ENCODE measurements around the gene RAB11FIP5.

Gene RAB11FIP5

GRCh38 chr2:73105511-73105971 lies 7.2 kb downstream of the RAB11FIP5 start:
- Histone ChIP-seq H3K27me3 (ENCODE audit: insufficient read depth, low read length) (no peaks in the 10 kb centered on the region), H3K36me3 (ENCODE audit: insufficient read depth, low read length) (no peaks in the 10 kb centered on the region), H3K4me3 (ENCODE audit: low read depth, low read length, poor library complexity, severe bottlenecking) (no peak overlapping the region), H2AFZ (ENCODE audit: low read length) (no peak overlapping the region), H3K4me2 (ENCODE audit: low read length) (no peak overlapping the region), H3K79me2 (ENCODE audit: insufficient read depth, low read length) (no peaks in the 10 kb centered on the region), H3K9me2 (ENCODE audit: low read depth, low read length) (no peaks in the 10 kb centered on the region), H4K20me1 (ENCODE audit: insufficient read depth, low read length) (no peaks in the 10 kb centered on the region), H3K27ac (ENCODE audit: low read depth, low read length, poor library complexity, severe bottlenecking) (no peak overlapping the region), H3F3A (ENCODE audit: insufficient read depth, low read length) (no peaks in the 10 kb centered on the region), H3K9me3 (ENCODE audit: low read length) (no peaks in the 10 kb centered on the region), H3K4me1 (ENCODE audit: insufficient read depth, low read length, severe bottlenecking) (no peaks in the 10 kb centered on the region), H3K9ac (ENCODE audit: low read length) (no peak overlapping the region)
- TF ChIP-seq CTCF (IDR thresholded peaks at IDR 0.05; ENCODE audit: low read length) (no peak), EZH2 (IDR thresholded peaks at IDR 0.05; ENCODE audit: borderline replicate concordance, low read length) (no peak)

- H3K4me2 ChIP-seq (ENCODE audit: low read length): no peak overlapping the region
- H3K79me2 ChIP-seq (ENCODE audit: insufficient read depth, low read length): no peaks in the 10 kb centered on the region
- no peak overlapping the region for H2AFZ ChIP-seq (ENCODE audit: low read length)
- no peaks in the 10 kb centered on the region for H3K9me3 ChIP-seq (ENCODE audit: low read length)
- no peaks in the 10 kb centered on the region for H3K9me2 ChIP-seq (ENCODE audit: low read depth, low read length)
- H3K9ac ChIP-seq (ENCODE audit: low read length): no peak overlapping the region
- no peak overlapping the region for H3K27ac ChIP-seq (ENCODE audit: low read depth, low read length, poor library complexity, severe bottlenecking)
- H3K4me3 ChIP-seq (ENCODE audit: low read depth, low read length, poor library complexity, severe bottlenecking): no peak overlapping the region
- no peaks in the 10 kb centered on the region for H4K20me1 ChIP-seq (ENCODE audit: insufficient read depth, low read length)
- H3K36me3 ChIP-seq (ENCODE audit: insufficient read depth, low read length): no peaks in the 10 kb centered on the region
- no peaks in the 10 kb centered on the region for H3K4me1 ChIP-seq (ENCODE audit: insufficient read depth, low read length, severe bottlenecking)
- no peaks in the 10 kb centered on the region for H3F3A ChIP-seq (ENCODE audit: insufficient read depth, low read length)
- H3K27me3 ChIP-seq (ENCODE audit: insufficient read depth, low read length): no peaks in the 10 kb centered on the region
- TF ChIP-seq EZH2 (IDR thresholded peaks at IDR 0.05; ENCODE audit: borderline replicate concordance, low read length) (no peak), CTCF (IDR thresholded peaks at IDR 0.05; ENCODE audit: low read length) (no peak)
Measured at GRCh38 chr2:73104933-73105332, 7.8 kb downstream of the RAB11FIP5 start.

DNA sequence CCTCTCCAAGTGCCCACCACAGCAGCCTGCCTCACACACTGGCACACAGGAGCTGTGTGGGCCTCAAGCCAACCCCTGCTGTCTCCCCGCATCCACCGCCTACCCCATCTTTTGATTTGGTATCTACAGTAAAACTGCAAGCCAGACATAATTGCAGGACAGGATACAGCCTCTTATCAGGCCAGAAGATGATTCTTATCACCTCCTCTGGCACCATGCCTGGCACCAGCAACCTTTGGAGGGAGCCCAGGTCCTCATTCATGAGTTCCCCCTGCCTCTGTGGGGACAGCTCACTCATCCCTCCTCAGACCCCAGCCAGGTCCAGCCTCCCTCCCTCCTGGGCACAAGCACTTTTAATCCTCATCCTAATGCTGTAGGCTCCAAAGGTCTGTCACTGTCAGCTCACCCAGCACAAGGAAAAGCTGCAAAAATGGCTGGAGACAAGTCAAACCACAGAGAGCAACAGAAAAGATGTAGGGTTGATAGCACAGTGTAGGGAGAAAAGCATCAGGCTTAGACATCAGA lies 9.7 kb downstream of the RAB11FIP5 start:
- H3K9me2 ChIP-seq (ENCODE audit: low read depth, low read length): no peaks in the 10 kb centered on the region
- no peak overlapping the region for H3K27ac ChIP-seq (ENCODE audit: low read depth, low read length, poor library complexity, severe bottlenecking)
- H3K9me3 ChIP-seq (ENCODE audit: low read length): no peaks in the 10 kb centered on the region
- H3K27me3 ChIP-seq (ENCODE audit: insufficient read depth, low read length): no peaks in the 10 kb centered on the region
- H3K4me3 ChIP-seq (ENCODE audit: low read depth, low read length, poor library complexity, severe bottlenecking): no peak overlapping the region
- no peaks in the 10 kb centered on the region for H3K79me2 ChIP-seq (ENCODE audit: insufficient read depth, low read length)
- H3K4me1 ChIP-seq (ENCODE audit: insufficient read depth, low read length, severe bottlenecking): no peaks in the 10 kb centered on the region
- no peak overlapping the region for H3K4me2 ChIP-seq (ENCODE audit: low read length)
- H4K20me1 ChIP-seq (ENCODE audit: insufficient read depth, low read length): no peaks in the 10 kb centered on the region
- H2AFZ ChIP-seq (ENCODE audit: low read length): no peak overlapping the region
- no peaks in the 10 kb centered on the region for H3F3A ChIP-seq (ENCODE audit: insufficient read depth, low read length)
- TF ChIP-seq CTCF (IDR thresholded peaks at IDR 0.05; ENCODE audit: low read length): no peak
- no peak for TF ChIP-seq EZH2 (IDR thresholded peaks at IDR 0.05; ENCODE audit: borderline replicate concordance, low read length)
- no peak overlapping the region for H3K9ac ChIP-seq (ENCODE audit: low read length)
- H3K36me3 ChIP-seq (ENCODE audit: insufficient read depth, low read length): no peaks in the 10 kb centered on the region
